Measurements from ENCODE around the gene TMBIM1.

Gene TMBIM1

GRCh38 chr2:218327451-218328210 lies 35.3 kb upstream of the TMBIM1 start:
- no peak for TF ChIP-seq EZH2phosphoT487 (IDR thresholded peaks at IDR 0.05; ENCODE audit: low read depth)
- TF ChIP-seq, protein P1, sequence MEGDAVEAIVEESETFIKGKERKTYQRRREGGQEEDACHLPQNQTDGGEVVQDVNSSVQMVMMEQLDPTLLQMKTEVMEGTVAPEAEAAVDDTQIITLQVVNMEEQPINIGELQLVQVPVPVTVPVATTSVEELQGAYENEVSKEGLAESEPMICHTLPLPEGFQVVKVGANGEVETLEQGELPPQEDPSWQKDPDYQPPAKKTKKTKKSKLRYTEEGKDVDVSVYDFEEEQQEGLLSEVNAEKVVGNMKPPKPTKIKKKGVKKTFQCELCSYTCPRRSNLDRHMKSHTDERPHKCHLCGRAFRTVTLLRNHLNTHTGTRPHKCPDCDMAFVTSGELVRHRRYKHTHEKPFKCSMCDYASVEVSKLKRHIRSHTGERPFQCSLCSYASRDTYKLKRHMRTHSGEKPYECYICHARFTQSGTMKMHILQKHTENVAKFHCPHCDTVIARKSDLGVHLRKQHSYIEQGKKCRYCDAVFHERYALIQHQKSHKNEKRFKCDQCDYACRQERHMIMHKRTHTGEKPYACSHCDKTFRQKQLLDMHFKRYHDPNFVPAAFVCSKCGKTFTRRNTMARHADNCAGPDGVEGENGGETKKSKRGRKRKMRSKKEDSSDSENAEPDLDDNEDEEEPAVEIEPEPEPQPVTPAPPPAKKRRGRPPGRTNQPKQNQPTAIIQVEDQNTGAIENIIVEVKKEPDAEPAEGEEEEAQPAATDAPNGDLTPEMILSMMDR (IDR thresholded peaks at IDR 0.05; ENCODE audit: low read depth, low read length): no peak
- peaks cover 18% of the 10 kb centered on the region for H3K4me1 ChIP-seq (ENCODE audit: low read length)
- no peak overlapping the region for H3K4me2 ChIP-seq (ENCODE audit: low read length)

DNA sequence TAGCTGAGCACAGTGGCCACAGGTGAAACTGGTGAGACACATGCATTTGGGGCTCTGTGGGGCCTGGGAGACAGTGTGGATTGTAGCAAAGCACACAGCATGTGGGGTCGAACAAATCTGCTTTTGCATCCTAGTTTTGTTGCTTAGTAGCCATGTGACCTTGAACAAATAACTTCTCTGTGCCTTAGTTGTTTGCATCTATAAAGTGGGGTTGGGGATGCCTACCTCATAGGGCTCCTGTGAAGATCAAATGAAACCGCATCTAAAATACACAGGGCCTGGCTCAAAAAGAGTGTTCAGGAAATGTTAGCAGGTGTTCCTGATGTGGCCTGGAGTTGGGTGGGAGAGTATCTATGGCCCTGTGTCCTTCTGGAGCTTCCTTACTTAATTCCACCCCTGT lies 34.0 kb upstream of the TMBIM1 start:
- Histone ChIP-seq H3K27ac (ENCODE audit: low read length) (no peak overlapping the region), H3K4me3 (ENCODE audit: low read length) (no peak overlapping the region), H2AFZ (ENCODE audit: low read depth, low read length) (no peak overlapping the region), H3K36me3 (replicated peaks; ENCODE audit: low read depth, low read length) (no peaks in the 10 kb centered on the region), H3K4me2 (ENCODE audit: low read length) (no peak overlapping the region), H3K9me3 (ENCODE audit: insufficient read depth, low read length) (no peaks in the 10 kb centered on the region), H3K27me3 (ENCODE audit: low read depth, low read length) (0 out of 2 replicates have a peak, but pooled peaks cover 2% of the 10 kb centered on the region), H4K20me1 (ENCODE audit: insufficient read depth, low read length) (no peaks in the 10 kb centered on the region), H3K9ac (ENCODE audit: low read length) (no peak overlapping the region), H3K4me1 (ENCODE audit: low read length) (peaks cover 18% of the 10 kb centered on the region), H3K79me2 (ENCODE audit: low read length) (no peaks in the 10 kb centered on the region)
- TF ChIP-seq, protein P1 (IDR thresholded peaks at IDR 0.05; ENCODE audit: low read depth, low read length): no peak
- TF ChIP-seq EZH2phosphoT487 (IDR thresholded peaks at IDR 0.05; ENCODE audit: low read depth): no peak

More at GRCh38 chr2:218327451-218328210, 35.3 kb upstream of the TMBIM1 start:
- no peak overlapping the region for H3K4me3 ChIP-seq (ENCODE audit: low read length)
- H3K27ac ChIP-seq (ENCODE audit: low read length): no peak overlapping the region
- H4K20me1 ChIP-seq (ENCODE audit: insufficient read depth, low read length): no peaks in the 10 kb centered on the region
- H3K9ac ChIP-seq (ENCODE audit: low read length): no peak overlapping the region
- H3K79me2 ChIP-seq (ENCODE audit: low read length): no peaks in the 10 kb centered on the region
- H3K27me3 ChIP-seq (ENCODE audit: low read depth, low read length): 0 out of 2 replicates have a peak, but pooled peaks cover 2% of the 10 kb centered on the region
- no peaks in the 10 kb centered on the region for H3K9me3 ChIP-seq (ENCODE audit: insufficient read depth, low read length)
- no peaks in the 10 kb centered on the region for H3K36me3 ChIP-seq (replicated peaks; ENCODE audit: low read depth, low read length)
- no peak overlapping the region for H2AFZ ChIP-seq (ENCODE audit: low read depth, low read length)

DNA sequence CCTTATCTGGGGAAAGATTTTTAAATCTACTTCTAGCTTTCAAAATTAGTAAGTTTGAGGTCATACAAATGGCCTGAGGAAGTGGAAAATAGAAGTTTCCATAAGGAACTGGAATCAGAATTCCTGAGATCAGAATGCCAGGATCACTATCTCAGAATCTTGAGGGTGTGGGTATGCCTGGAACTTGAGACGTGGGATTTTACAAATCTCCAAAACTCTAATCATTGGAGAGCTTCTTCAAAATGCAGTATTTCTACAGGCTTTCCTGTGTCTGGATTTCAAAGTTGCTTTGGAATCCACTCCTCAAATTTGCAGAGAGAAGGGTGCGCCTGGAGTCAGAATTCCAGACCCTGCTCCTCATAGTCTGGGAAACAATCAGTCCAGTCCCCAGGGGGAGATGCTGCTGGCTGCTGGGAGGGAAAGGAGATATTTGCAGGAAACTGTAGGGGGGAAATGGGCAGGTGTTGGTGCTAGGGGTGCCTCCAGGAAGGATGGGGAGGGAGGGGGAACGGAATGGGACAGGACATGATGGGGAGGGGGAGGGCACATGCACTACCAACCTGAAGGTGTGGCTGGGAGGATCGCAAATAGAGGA lies 33.4 kb upstream of the TMBIM1 start:
- Histone ChIP-seq H3K9me3 (ENCODE audit: insufficient read depth, low read length) (no peaks in the 10 kb centered on the region), H3K36me3 (replicated peaks; ENCODE audit: low read depth, low read length) (no peaks in the 10 kb centered on the region), H3K4me2 (ENCODE audit: low read length) (no peak overlapping the region), H3K27me3 (ENCODE audit: low read depth, low read length) (0 out of 2 replicates have a peak, but pooled peaks cover 2% of the 10 kb centered on the region), H4K20me1 (ENCODE audit: insufficient read depth, low read length) (no peaks in the 10 kb centered on the region), H3K79me2 (ENCODE audit: low read length) (no peaks in the 10 kb centered on the region), H3K27ac (ENCODE audit: low read length) (no peak overlapping the region), H3K4me3 (ENCODE audit: low read length) (no peak overlapping the region), H3K4me1 (ENCODE audit: low read length) (peaks cover 21% of the 10 kb centered on the region), H2AFZ (ENCODE audit: low read depth, low read length) (no peak overlapping the region), H3K9ac (ENCODE audit: low read length) (no peak overlapping the region)
- TF ChIP-seq EZH2phosphoT487 (IDR thresholded peaks at IDR 0.05; ENCODE audit: low read depth): no peak
- TF ChIP-seq, protein P1 (IDR thresholded peaks at IDR 0.05; ENCODE audit: low read depth, low read length): no peak

Measured in OCI-LY3 (cell line).